Measurements from ENCODE around the gene CLN6.
"Not testable (repeated sequence)": the region's sequence is repeated elsewhere in the genome, so short reads cannot be mapped to it uniquely, and the experiment has no call there.

CLN6 gene

DNA sequence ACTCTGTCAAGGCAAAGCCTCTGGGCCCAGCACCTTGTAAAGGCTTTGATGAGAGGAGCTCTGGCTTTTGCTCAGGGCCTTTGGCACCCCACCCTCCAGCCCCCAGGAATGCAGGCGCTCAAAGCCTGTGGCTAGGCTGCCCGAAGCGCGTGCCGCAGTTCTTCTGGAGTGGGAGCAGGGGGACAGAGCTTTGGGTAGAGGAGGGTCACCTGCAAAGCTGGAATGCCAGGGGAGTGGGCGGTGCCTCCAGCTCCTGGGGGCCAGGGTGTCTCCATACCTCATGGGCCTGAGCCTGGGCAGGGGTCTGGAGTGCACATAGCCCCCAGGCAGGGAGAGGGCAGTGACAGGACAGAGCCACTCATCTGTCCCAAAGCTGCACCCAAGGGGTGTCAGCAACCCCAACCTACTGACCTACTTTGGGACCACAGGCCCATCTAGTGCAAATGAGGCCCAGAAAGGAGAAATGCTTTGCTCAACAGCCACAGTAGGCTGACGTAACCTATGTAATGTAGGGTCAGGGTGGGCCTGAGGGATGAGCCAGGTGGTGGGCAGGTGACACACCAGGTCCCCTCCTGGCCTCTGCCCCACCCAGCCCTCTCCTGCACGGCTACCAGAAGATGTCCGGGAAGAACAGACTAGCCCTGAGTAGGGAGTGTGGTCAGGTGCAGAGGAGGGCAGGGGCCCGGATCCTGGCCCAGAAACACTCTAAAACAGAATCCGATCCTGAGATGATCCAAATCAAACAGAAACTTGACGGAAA, 22.2 kb downstream of the CLN6 start:
- H3K36me3 ChIP-seq (ENCODE audit: control insufficient read depth, insufficient read depth, low read length) = no peaks in the 10 kb centered on the region
- peaks cover 37% of the 10 kb centered on the region for H3K4me1 ChIP-seq (ENCODE audit: control insufficient read depth, insufficient read depth, low read length)
- no peak overlapping the region for H3K4me3 ChIP-seq (ENCODE audit: low read length)
- H3K9ac ChIP-seq (ENCODE audit: low read length) = no peak overlapping the region
- H3K9me3 ChIP-seq (ENCODE audit: control insufficient read depth, low read length) = no peaks in the 10 kb centered on the region
- H3K27me3 ChIP-seq (ENCODE audit: control insufficient read depth, insufficient read depth, low read length) = no peaks in the 10 kb centered on the region

DNA sequence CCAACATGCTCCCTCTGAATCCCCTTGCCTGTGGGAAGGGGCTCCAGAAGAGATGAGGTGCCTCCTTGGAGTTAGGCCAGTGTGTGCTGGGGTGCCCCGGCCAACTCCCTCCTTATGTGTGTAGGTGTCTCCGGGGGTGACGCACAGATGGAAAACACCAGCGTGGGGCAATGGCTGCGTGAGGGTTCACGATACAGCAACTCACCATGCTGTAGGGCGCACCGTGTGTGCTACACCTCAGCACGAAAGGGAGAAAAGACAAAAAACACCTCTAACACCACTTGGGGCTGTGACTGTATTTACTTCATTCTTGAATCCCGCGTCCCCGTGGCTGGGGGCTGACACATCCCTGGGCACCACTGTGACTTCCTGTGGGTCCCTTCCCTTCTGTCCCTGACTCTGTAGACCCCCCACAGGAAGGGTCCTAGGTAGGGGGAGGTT, 22.8 kb downstream of the CLN6 start:
- H3K36me3 ChIP-seq (ENCODE audit: control insufficient read depth, insufficient read depth, low read length) = no peaks in the 10 kb centered on the region
- H3K4me3 ChIP-seq (ENCODE audit: low read length) = no peak overlapping the region
- H3K9ac ChIP-seq (ENCODE audit: low read length) = peak overlapping the region; percentile 55
- no peaks in the 10 kb centered on the region for H3K9me3 ChIP-seq (ENCODE audit: control insufficient read depth, low read length)
- H3K27me3 ChIP-seq (ENCODE audit: control insufficient read depth, insufficient read depth, low read length) = no peaks in the 10 kb centered on the region
- peaks cover 43% of the 10 kb centered on the region for H3K4me1 ChIP-seq (ENCODE audit: control insufficient read depth, insufficient read depth, low read length)

DNA sequence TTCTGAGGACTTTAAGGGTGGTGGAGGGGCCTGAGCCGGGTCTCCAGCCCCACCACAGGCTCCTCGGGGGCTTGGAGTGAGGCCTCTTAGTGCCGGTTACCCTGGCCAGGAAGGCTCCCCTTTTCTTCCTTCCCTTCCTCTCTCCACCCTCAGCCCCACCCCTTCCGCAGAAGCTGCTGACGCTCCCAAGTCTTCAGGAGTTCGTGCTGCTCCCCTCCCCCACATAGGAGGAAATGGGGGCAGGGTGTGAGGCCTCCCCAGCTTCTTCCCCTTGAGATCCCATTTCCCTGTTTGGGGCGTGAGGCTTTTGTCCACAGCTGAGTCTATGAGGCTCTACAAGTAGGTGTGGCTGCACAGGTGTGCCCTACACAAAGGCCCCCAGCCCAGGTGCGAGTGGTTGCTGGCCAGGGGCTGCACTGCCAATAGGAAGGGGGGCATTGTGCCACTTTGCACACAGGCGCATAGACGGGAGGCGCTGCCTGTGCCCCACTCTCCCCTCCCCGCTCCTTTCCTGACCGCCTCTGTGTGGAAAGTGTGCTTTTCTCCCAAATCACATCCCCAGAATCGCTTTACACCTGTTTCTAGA, 23.5 kb downstream of the CLN6 start:
- H3K4me1 ChIP-seq (ENCODE audit: control insufficient read depth, insufficient read depth, low read length) = peaks cover 48% of the 10 kb centered on the region
- H3K9me3 ChIP-seq (ENCODE audit: control insufficient read depth, low read length) = no peaks in the 10 kb centered on the region
- no peaks in the 10 kb centered on the region for H3K27me3 ChIP-seq (ENCODE audit: control insufficient read depth, insufficient read depth, low read length)
- no peaks in the 10 kb centered on the region for H3K36me3 ChIP-seq (ENCODE audit: control insufficient read depth, insufficient read depth, low read length)
- peak overlapping the region; percentile 46 for H3K4me3 ChIP-seq (ENCODE audit: low read length)
- H3K9ac ChIP-seq (ENCODE audit: low read length) = peak overlapping the region; percentile 55

DNA sequence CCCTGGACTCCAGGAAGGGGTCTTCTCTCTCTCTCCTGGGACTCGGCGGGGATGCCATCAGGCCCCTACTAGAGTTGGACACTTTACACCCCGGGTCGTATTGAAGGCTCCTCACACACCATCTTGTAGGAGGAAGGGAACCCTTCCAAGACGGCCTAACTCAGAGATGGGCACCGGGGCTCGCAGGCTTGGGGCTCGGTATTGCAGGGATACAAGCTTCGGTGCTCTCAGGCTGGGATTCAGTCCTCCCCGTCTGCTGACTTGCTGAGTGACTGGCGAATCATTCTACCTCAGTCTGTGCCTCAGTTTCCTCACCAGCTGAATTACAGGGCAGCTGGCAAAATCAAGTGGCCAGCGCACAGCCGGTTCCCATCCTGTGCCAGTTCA, 24.0 kb downstream of the CLN6 start:
- Histone ChIP-seq H3K9ac (ENCODE audit: low read length) (peak overlapping the region; percentile 55), H3K36me3 (ENCODE audit: control insufficient read depth, insufficient read depth, low read length) (no peaks in the 10 kb centered on the region), H3K4me3 (ENCODE audit: low read length) (peak overlapping the region; percentile 46), H3K9me3 (ENCODE audit: control insufficient read depth, low read length) (no peaks in the 10 kb centered on the region), H3K4me1 (ENCODE audit: control insufficient read depth, insufficient read depth, low read length) (peaks cover 48% of the 10 kb centered on the region), H3K27me3 (ENCODE audit: control insufficient read depth, insufficient read depth, low read length) (no peaks in the 10 kb centered on the region)

DNA sequence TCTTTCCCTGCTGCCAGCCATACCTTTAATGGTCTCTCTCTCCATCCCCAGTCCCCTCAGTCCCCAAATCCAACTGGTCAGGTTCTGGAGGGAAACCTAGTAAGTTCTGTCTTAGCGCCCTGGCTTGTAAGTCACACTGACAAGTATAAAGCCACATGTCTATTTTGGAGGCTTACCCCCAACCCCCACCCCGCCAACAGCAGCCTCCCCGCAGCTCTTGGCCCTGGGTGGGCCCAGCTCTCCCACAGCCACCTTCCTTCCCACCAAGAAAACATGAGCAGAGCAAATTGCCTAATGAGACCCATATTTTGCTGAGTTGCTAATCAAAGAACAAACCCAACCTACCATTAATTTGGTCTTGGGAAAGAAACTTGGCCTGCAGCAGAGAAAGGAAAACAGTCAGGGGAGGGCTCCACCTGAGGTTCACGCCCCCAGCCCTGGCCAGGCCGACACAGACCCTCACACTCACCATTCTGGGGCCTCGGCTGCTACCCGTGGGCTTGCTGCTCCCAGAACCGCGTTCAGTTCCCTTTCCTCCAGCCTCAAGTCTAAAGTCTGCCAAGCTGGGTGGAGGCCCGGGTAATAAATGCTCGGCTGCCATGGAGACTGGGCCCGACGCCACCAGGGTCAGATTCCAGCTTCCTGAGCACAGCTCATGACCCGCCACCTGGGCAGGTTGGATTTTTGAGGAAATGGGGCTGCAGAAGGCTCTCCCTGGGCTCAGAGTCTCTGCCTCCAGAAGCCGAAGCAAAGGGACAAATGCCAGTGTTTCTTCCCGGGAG, 24.6 kb downstream of the CLN6 start, which contains the start of gene CALML4:
CALML4 (minus strand) TSS at position 557 of the 782 bp plus-strand sequence; CDS start at position 472, 85 bp downstream.
- H3K4me3 ChIP-seq (ENCODE audit: low read length) = peak within 1 kb of the TSS; percentile 48

DNA sequence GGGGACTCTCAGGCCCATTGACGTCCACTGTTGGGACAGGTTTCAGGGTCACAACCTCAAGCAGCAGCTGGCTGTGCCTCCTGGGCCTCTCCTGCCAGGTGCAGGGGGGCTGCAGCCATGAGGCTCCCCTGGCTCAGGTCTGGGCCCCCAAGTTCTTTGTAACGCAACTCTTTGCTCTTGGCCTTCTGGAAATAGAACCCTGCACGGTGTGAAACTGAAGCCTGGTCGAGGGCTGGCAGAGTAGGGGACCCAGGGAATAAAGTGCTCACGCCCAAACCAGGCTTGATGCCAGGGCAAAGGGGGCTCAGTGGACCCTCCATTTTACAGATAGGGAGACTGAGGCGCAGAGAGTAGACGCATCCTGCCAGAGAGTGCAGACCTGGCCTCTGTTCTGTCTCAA, 25.2 kb downstream of the CLN6 start:
- Histone ChIP-seq H3K4me3 (ENCODE audit: low read length) (peak overlapping the region; percentile 48), H3K27me3 (ENCODE audit: control insufficient read depth, insufficient read depth, low read length) (no peaks in the 10 kb centered on the region), H3K9ac (ENCODE audit: low read length) (peak overlapping the region; percentile 55), H3K9me3 (ENCODE audit: control insufficient read depth, low read length) (no peaks in the 10 kb centered on the region), H3K36me3 (ENCODE audit: control insufficient read depth, insufficient read depth, low read length) (no peaks in the 10 kb centered on the region), H3K4me1 (ENCODE audit: control insufficient read depth, insufficient read depth, low read length) (peaks cover 50% of the 10 kb centered on the region)

More for the DNA sequence above, 24.6 kb downstream of the CLN6 start, which contains the start of gene CALML4:
- Histone ChIP-seq H3K27me3 (ENCODE audit: control insufficient read depth, insufficient read depth, low read length) (no peaks in the 10 kb centered on the region), H3K9me3 (ENCODE audit: control insufficient read depth, low read length) (no peaks in the 10 kb centered on the region), H3K9ac (ENCODE audit: low read length) (peak within 1 kb of the TSS; percentile 55), H3K36me3 (ENCODE audit: control insufficient read depth, insufficient read depth, low read length) (no peaks in the 10 kb centered on the region), H3K4me1 (ENCODE audit: control insufficient read depth, insufficient read depth, low read length) (peaks cover 50% of the 10 kb centered on the region)

DNA sequence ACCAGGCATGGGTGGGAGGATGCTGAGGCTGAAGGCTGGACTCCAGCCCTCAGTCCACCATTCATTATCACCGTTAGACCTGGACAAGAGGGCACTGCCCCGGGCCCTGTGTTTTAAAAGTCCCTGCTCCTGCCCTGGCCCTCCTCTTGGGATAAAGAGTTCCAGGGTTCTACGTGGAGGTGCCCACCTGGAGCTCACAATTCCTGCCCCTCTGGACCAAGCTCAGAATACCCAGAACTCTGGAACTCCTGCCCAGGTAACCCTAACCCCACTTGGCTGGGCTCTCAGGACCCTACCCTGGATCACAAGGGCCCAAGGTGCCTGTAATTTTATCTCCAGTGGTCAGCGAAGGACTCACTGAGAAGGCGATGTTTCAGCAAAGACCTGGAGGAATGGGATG, 25.6 kb downstream of the CLN6 start:
- Histone ChIP-seq H3K9me3 (ENCODE audit: control insufficient read depth, low read length) (no peaks in the 10 kb centered on the region), H3K9ac (ENCODE audit: low read length) (peak overlapping the region; percentile 55), H3K4me1 (ENCODE audit: control insufficient read depth, insufficient read depth, low read length) (peaks cover 50% of the 10 kb centered on the region), H3K4me3 (ENCODE audit: low read length) (peak overlapping the region; percentile 48), H3K27me3 (ENCODE audit: control insufficient read depth, insufficient read depth, low read length) (no peaks in the 10 kb centered on the region), H3K36me3 (ENCODE audit: control insufficient read depth, insufficient read depth, low read length) (no peaks in the 10 kb centered on the region)

DNA sequence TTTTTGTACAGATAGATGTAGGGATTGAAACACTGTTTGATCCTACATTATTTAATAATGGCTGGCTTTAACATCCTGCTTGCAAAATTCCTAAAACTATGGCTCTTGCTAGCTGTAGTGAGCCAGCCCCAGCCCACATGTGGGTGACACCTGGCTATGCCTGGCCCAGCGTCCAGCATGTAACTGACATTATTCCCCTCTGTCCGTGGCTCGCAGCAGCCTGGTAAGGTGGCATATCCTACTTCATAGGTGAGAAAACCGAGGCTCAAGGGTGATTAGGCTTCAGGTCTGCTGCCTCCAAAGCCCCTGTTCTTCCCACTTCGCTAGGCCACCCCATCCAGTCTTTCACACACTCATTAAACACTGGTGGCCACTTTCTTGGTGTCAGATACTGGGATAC, 26.0 kb downstream of the CLN6 start:
- H3K4me3 ChIP-seq (ENCODE audit: low read length) = no peak overlapping the region

DNA sequence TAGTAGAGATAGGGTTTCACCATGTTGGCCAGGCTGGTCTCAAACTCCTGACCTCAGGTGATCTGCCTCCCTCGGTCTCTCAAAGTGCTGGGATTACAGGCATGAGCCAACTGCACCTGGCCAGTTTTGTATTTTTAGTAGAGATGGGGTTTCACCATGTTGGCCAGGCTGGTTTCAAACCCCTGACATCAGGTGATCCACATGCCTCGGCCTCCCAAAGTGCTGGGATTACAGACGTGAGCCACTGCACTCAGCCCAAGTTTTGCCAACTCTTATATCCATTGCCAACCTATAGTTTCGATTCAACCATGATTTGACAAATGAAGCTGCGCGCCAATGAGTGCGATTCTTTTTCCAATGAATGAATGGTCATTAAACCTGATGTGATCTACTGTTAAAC, 26.5 kb downstream of the CLN6 start:
- H3K9me3 ChIP-seq (ENCODE audit: control insufficient read depth, low read length); H3K27me3 ChIP-seq (ENCODE audit: control insufficient read depth, insufficient read depth, low read length); H3K4me3 ChIP-seq (ENCODE audit: low read length); H3K36me3 ChIP-seq (ENCODE audit: control insufficient read depth, insufficient read depth, low read length); H3K9ac ChIP-seq (ENCODE audit: low read length): not testable (repeated sequence)
- peaks cover 50% of the 10 kb centered on the region for H3K4me1 ChIP-seq (ENCODE audit: control insufficient read depth, insufficient read depth, low read length)

More for the DNA sequence above, 26.0 kb downstream of the CLN6 start:
- Histone ChIP-seq H3K9ac (ENCODE audit: low read length) (peak overlapping the region; percentile 55), H3K36me3 (ENCODE audit: control insufficient read depth, insufficient read depth, low read length) (no peaks in the 10 kb centered on the region), H3K4me1 (ENCODE audit: control insufficient read depth, insufficient read depth, low read length) (peaks cover 50% of the 10 kb centered on the region), H3K9me3 (ENCODE audit: control insufficient read depth, low read length) (no peaks in the 10 kb centered on the region), H3K27me3 (ENCODE audit: control insufficient read depth, insufficient read depth, low read length) (no peaks in the 10 kb centered on the region)

DNA sequence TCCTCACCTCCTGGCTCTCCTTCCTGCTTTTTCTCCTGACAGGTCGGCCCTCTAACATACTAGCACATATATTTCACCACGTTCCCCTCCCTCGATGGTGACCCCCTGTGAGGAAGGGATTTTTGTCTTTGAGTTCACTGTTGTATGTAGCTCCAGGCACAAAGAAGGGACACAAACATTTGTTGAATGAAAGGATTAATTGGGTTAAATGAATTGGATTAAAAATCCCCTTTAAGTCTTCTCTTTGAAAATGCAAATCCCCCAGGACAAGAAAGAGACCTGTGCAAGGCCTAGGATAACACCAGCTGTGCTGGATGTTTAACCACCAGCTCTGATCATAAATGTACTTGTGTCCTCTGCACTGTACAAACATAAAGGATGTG, 27.7 kb downstream of the CLN6 start:
- Histone ChIP-seq H3K36me3 (ENCODE audit: control insufficient read depth, insufficient read depth, low read length) (no peaks in the 10 kb centered on the region), H3K4me3 (ENCODE audit: low read length) (no peak overlapping the region), H3K9ac (ENCODE audit: low read length) (no peak overlapping the region), H3K9me3 (ENCODE audit: control insufficient read depth, low read length) (no peaks in the 10 kb centered on the region), H3K27me3 (ENCODE audit: control insufficient read depth, insufficient read depth, low read length) (no peaks in the 10 kb centered on the region), H3K4me1 (ENCODE audit: control insufficient read depth, insufficient read depth, low read length) (peaks cover 50% of the 10 kb centered on the region)

DNA sequence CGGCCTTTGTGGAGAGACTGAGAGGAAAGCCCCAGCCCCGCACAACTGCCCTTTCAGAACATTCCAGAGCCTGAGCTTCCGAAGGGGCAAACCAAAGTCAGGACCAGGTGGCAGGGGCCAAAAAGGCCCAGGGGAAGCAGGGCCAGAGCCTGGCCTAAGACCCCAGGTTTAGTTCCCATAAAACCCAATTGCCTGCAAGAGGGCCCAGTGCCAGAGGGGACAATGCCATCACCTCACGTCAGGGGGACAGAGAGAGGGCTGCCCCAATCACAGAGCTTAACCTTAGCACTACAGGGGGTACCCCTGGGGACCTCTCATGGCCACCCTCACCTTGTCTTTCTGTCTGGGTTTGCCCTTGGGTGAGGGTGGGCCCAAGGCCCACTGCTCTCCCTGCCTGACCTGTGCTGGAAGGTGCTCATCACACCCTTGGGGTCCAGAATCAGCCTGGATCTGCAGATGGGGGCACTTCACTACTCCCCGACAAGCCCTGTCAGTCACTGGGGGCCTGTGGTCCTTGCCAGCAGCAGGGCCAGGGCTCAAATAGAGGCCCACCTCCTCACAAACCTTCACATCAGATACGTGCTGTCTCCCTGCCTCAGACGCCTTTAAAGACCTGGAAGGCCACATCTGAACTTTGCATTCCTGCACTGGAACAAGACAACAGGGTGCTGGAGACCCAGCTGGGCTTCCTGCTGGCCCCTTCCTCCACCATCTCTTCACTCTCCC, 28.2 kb downstream of the CLN6 start:
- Histone ChIP-seq H3K4me1 (ENCODE audit: control insufficient read depth, insufficient read depth, low read length) (peaks cover 48% of the 10 kb centered on the region), H3K9ac (ENCODE audit: low read length) (peak overlapping the region; percentile 8)

More for the DNA sequence above, 28.2 kb downstream of the CLN6 start:
- Histone ChIP-seq H3K9me3 (ENCODE audit: control insufficient read depth, low read length) (no peaks in the 10 kb centered on the region), H3K36me3 (ENCODE audit: control insufficient read depth, insufficient read depth, low read length) (no peaks in the 10 kb centered on the region), H3K4me3 (ENCODE audit: low read length) (no peak overlapping the region), H3K27me3 (ENCODE audit: control insufficient read depth, insufficient read depth, low read length) (no peaks in the 10 kb centered on the region)
